Fibroblast of lung (primary cell): Measurements from ENCODE around the gene MRE11.

Experiments
- CTCF ChIP-seq, 2 donors: IDR thresholded peaks in 1 of 2; conservative IDR thresholded peaks in 1 of 2; 1 replicate in 1 of 2; 2 replicates in 1 of 2; pipeline ENCODE4 v1.5.1; 2011 to 2012; ENCODE audit warnings: low read length in 2 of 2, control low read depth in 1 of 2, inconsistent platforms in 1 of 2, low read depth in 1 of 2, mild to moderate bottlenecking in 1 of 2
- EZH2 ChIP-seq: IDR thresholded peaks from 2 replicates; pipeline ENCODE4 v1.5.1; 2012; ENCODE audit warnings: low read length, control low read depth, mild to moderate bottlenecking; ENCODE audit errors: missing control alignments

- TF ChIP-seq EZH2 (no peak), CTCF (conservative IDR thresholded peaks at IDR 0.05 in 1 of 2, IDR thresholded peaks at IDR 0.05 in 1 of 2; ENCODE audit: low read depth in 1 of 2, low read length in 2 of 2) (no peak)
These were observed 21.8 kb upstream of the MRE11 start for GRCh38 chr11:94515398-94515797.
